Ovary (tissue), 3 donors: Measurements from ENCODE around the gene THADA.

ENCODE experiments used
- CTCF ChIP-seq, 3 donors: fragments of 450-650 bp in 2 of 3; fragments of 200-600 bp in 1 of 3; IDR thresholded peaks; one replicate each; pipeline versions ENCODE4 v1.5.1 to v1.8.0; 2016 to 2022; ENCODE audit warnings: antibody characterized with exemption in 3 of 3, mild to moderate bottlenecking in 1 of 3
- EP300 ChIP-seq: sonication (generic); formaldehyde crosslinking; IDR thresholded peaks from one replicate; pipeline ENCODE4 v1.6.1; 2017; ENCODE audit warnings: antibody characterized with exemption
- POLR2A ChIP-seq: fragments of 450-650 bp; IDR thresholded peaks from one replicate; pipeline ENCODE4 v1.6.1; 2017; ENCODE audit warnings: antibody characterized with exemption, mild to moderate bottlenecking, moderate library complexity
- donor health status: DM: no; HTN: no; CAD: no.

DNA sequence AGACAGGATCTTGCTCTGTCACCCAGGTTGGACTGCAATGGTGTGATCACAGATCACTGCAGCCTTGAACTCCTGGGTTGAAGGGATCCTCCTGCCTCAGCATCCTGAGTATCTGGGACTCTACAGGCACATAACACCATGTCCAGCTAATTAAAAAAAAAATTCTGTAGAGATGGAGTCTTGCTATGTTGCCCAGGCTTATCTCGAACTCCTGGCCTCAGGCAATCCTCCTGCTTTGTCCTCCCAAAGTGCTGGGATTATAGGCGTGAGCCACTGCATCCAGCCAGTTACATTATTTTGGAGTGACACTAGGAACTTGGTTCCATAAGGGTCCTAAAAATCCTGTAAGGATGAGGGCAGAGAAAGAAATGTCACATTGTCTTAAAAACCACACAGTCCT lies 280.4 kb downstream of the THADA start:
- TF ChIP-seq CTCF (IDR thresholded peaks at IDR 0.05) = no peak
- TF ChIP-seq POLR2A = no peak
- TF ChIP-seq EP300 = no peak
